ENCODE data around the gene UCMA.

DNA sequence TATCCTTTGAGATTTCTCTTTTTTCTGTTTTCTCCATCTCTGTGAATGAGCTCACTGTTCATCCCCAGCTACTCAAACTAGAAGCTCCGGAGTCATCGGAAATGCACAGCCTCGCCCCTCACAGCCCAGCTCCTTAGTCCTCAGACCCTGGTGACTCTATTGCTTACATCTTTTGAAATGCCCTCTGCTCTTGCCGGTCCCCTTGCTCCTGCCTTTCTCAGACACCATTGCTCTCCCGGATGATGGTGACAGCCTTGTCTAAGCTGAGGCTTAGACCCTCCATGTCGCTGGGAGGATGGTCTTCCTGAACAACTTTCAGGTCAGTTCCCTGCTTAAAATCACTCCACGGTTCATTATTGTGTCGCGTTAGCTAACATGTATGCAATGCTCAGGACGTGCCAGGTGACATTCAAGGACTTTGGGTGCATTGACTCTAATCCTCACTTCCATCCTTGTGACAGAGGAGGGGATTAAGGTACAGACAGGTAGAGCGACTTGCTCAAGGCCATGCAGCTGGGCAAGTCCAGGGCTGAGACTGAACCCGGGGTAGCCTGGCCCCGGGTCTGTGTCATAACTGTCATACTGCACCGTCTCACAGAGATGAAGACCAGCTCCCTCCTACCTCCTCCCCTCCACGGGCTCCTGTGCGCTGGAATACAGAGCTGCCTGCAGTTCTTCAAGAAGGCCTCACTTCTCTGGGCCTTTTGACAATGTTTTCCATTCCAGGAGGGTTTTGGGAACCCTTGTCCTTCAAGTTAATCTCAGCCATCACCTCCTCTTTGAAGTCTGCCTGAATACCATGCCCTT is 4.3 kb upstream of the UCMA start:
- TF ChIP-seq, protein P1, sequence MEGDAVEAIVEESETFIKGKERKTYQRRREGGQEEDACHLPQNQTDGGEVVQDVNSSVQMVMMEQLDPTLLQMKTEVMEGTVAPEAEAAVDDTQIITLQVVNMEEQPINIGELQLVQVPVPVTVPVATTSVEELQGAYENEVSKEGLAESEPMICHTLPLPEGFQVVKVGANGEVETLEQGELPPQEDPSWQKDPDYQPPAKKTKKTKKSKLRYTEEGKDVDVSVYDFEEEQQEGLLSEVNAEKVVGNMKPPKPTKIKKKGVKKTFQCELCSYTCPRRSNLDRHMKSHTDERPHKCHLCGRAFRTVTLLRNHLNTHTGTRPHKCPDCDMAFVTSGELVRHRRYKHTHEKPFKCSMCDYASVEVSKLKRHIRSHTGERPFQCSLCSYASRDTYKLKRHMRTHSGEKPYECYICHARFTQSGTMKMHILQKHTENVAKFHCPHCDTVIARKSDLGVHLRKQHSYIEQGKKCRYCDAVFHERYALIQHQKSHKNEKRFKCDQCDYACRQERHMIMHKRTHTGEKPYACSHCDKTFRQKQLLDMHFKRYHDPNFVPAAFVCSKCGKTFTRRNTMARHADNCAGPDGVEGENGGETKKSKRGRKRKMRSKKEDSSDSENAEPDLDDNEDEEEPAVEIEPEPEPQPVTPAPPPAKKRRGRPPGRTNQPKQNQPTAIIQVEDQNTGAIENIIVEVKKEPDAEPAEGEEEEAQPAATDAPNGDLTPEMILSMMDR (IDR thresholded peaks at IDR 0.05; ENCODE audit: borderline replicate concordance, extremely low read depth, low read length, poor library complexity, severe bottlenecking): no peak
- TF ChIP-seq EZH2 (IDR thresholded peaks at IDR 0.05; ENCODE audit: borderline replicate concordance, low read depth, low read length, severe bottlenecking): no peak

Measured in DND-41 (cell line).